ENCODE results near the gene PTPRR. TPM values are rescaled to one million over a fixed set of nuclear protein-coding genes. Genes with fewer than 3 reads are reported as not detected.

Gene PTPRR
- total and polyA plus RNA-seq, 2 of the 13 experiments (the other 11 are each of a cell fraction or from before 2014, with no cell fraction given), result not detected

- H3K36me3 ChIP-seq (replicated peaks in 1 of 2; ENCODE audit: control insufficient read depth in 1 of 2, insufficient read depth in 2 of 2, low read length in 2 of 2), result no peaks in the 10 kb centered on the region
- in situ Hi-C loops (cut with HindIII; ENCODE audit: extremely low pct_ligation_motif_present, low pct_unique_long_range_greater_than_20kb), result no loop called here
- DNase-seq (ENCODE audit: low spot score), result no peak
- H3K9ac ChIP-seq (ENCODE audit: insufficient read depth, low read depth, low read length), result no peak overlapping the region
- no peak overlapping the region for H2AFZ ChIP-seq (ENCODE audit: low read length)
- no peak overlapping the region for H3K4me2 ChIP-seq (ENCODE audit: low read depth, low read length)
- no peaks in the 10 kb centered on the region for H4K20me1 ChIP-seq (ENCODE audit: insufficient read depth, low read length)
- no peaks in the 10 kb centered on the region for H3K79me2 ChIP-seq (ENCODE audit: insufficient read depth, low read length)
- ChIA-PET POLR2A (no interaction called here), CTCF (ENCODE audit: low intra/inter-chr PET ratio, low total read pairs) (no interaction called here)
- ATAC-seq, result no peak
- H3K9me3 ChIP-seq (ENCODE audit: low read length), result no peaks in the 10 kb centered on the region
- FAIRE-seq, result no peak
- no TSS peak for BruUV-seq (replicated peaks)
- no peak overlapping the region for H3K4me3 ChIP-seq (replicated peaks in 1 of 3; ENCODE audit: insufficient read depth in 1 of 3, low read depth in 2 of 3, low read length in 3 of 3)
- H3K27ac ChIP-seq (ENCODE audit: extremely low read length, insufficient read depth, low read length), result no peak overlapping the region
- intact Hi-C loops (cut with micrococcal nuclease; ENCODE audit: unreplicated experiment), result no loop called here
- H3K4me1 ChIP-seq (ENCODE audit: insufficient read depth, low read length), result peaks cover 6% of the 10 kb centered on the region; the same call in 1 of the 2 replicates
- no peaks in the 10 kb centered on the region; a peak in 1 of 5 replicates for H3K27me3 ChIP-seq (ENCODE audit: control insufficient read depth in 1 of 2, insufficient read depth in 2 of 2, low read length in 2 of 2)
- 33% methylated on average over 12 of the region's 12 CpGs for WGBS (ENCODE audit: low lambda C conversion rate)
- TF ChIP-seq ZUFSP (CRISPR knock-in tag; IDR thresholded peaks at IDR 0.05; ENCODE audit: borderline replicate concordance) (no peak), ZNF800 (CRISPR knock-in tag; IDR thresholded peaks at IDR 0.05) (no peak), SMC3 (IDR thresholded peaks at IDR 0.05; ENCODE audit: low read length) (no peak), NR0B2 (CRISPR knock-in tag; IDR thresholded peaks at IDR 0.05) (no peak), THRA (CRISPR knock-in tag; IDR thresholded peaks at IDR 0.05; ENCODE audit: borderline replicate concordance) (no peak), ZNF496 (CRISPR knock-in tag; IDR thresholded peaks at IDR 0.05; ENCODE audit: insufficient replicate concordance) (no peak), ZNF431 (CRISPR knock-in tag; IDR thresholded peaks at IDR 0.05; ENCODE audit: borderline replicate concordance, low read depth) (no peak), KDM3A (CRISPR knock-in tag; IDR thresholded peaks at IDR 0.05; ENCODE audit: low read depth) (no peak), PRDM15 (CRISPR knock-in tag; IDR thresholded peaks at IDR 0.05) (no peak), TRIM22 (IDR thresholded peaks at IDR 0.05) (no peak)
Measured at GRCh38 chr12:70759161-70759918, 161.2 kb downstream of the PTPRR start.

Measured in HepG2 (cell line).